ENCODE data around the gene MYBPH.

MYBPH gene

GRCh38 chr1:203161175-203161574, 14.5 kb downstream of the MYBPH start:
- H3K27ac ChIP-seq: no peak overlapping the region
- no peak for DNase-seq (ENCODE audit: low spot score)
- ChIA-PET POLR2A (ENCODE audit: low non-redundant PET) (no interaction called here), CTCF (interaction anchor here (0.6 to 6.4 kb wide), 2 partner anchors 11 to 20 kb away, joined by 3 to 45 read pairs; no protein-coding TSS in a partner anchor)
- no peak for TF ChIP-seq CTCF (conservative IDR thresholded peaks at IDR 0.05; ENCODE audit: low read depth)

- ChIA-PET POLR2A (ENCODE audit: low non-redundant PET) (no interaction called here), CTCF (interaction anchor here (1.5 to 6.4 kb wide), 2 partner anchors 13 to 121 kb away, joined by 4 to 45 read pairs; no protein-coding TSS in a partner anchor)
- H3K27ac ChIP-seq: no peak overlapping the region
- TF ChIP-seq CTCF (conservative IDR thresholded peaks at IDR 0.05; ENCODE audit: low read depth): no peak
- DNase-seq (ENCODE audit: low spot score): no peak
Measured at GRCh38 chr1:203159844-203160243, 15.8 kb downstream of the MYBPH start.

- H3K27ac ChIP-seq: no peak overlapping the region
- ChIA-PET POLR2A (ENCODE audit: low non-redundant PET) (no interaction called here), CTCF (interaction anchor here (1.5 to 6.4 kb wide), 2 partner anchors 13 to 120 kb away, joined by 4 to 45 read pairs; no protein-coding TSS in a partner anchor)
- no peak for DNase-seq (ENCODE audit: low spot score)
- TF ChIP-seq CTCF (conservative IDR thresholded peaks at IDR 0.05; ENCODE audit: low read depth): no peak
Measured at GRCh38 chr1:203158960-203159665, 16.5 kb downstream of the MYBPH start.

GRCh38 chr1:203158423-203158822, 17.2 kb downstream of the MYBPH start:
- ChIA-PET CTCF (interaction anchor here (0.7 to 6.4 kb wide), 3 partner anchors 14 to 119 kb away, joined by 3 to 45 read pairs (median 4); no protein-coding TSS in a partner anchor), POLR2A (ENCODE audit: low non-redundant PET) (no interaction called here)
- no peak for DNase-seq (ENCODE audit: low spot score)
- no peak overlapping the region for H3K27ac ChIP-seq
- no peak for TF ChIP-seq CTCF (conservative IDR thresholded peaks at IDR 0.05; ENCODE audit: low read depth)

- no peak for DNase-seq (ENCODE audit: low spot score)
- H3K27ac ChIP-seq: no peak overlapping the region
- no peak for TF ChIP-seq CTCF (conservative IDR thresholded peaks at IDR 0.05; ENCODE audit: low read depth)
- CTCF ChIA-PET: no interaction called here
- POLR2A ChIA-PET (ENCODE audit: low non-redundant PET): no interaction called here
Measured at GRCh38 chr1:203156280-203156679, 19.3 kb downstream of the MYBPH start.

GRCh38 chr1:203153989-203154821, 21.4 kb downstream of the MYBPH start:
- POLR2A ChIA-PET (ENCODE audit: low non-redundant PET): no interaction called here
- no peak for TF ChIP-seq CTCF (conservative IDR thresholded peaks at IDR 0.05; ENCODE audit: low read depth)
- peak overlapping the region; percentile 69 for H3K27ac ChIP-seq
- CTCF ChIA-PET: interaction anchor here (0.8 to 1.9 kb wide), 5 partner anchors 18 to 115 kb away, joined by 4 to 10 read pairs (median 7); no protein-coding TSS in a partner anchor
- peak; percentile 84 for DNase-seq (ENCODE audit: low spot score)
